Measurements from ENCODE around the gene PNLIPRP2.

PNLIPRP2 gene

DNA sequence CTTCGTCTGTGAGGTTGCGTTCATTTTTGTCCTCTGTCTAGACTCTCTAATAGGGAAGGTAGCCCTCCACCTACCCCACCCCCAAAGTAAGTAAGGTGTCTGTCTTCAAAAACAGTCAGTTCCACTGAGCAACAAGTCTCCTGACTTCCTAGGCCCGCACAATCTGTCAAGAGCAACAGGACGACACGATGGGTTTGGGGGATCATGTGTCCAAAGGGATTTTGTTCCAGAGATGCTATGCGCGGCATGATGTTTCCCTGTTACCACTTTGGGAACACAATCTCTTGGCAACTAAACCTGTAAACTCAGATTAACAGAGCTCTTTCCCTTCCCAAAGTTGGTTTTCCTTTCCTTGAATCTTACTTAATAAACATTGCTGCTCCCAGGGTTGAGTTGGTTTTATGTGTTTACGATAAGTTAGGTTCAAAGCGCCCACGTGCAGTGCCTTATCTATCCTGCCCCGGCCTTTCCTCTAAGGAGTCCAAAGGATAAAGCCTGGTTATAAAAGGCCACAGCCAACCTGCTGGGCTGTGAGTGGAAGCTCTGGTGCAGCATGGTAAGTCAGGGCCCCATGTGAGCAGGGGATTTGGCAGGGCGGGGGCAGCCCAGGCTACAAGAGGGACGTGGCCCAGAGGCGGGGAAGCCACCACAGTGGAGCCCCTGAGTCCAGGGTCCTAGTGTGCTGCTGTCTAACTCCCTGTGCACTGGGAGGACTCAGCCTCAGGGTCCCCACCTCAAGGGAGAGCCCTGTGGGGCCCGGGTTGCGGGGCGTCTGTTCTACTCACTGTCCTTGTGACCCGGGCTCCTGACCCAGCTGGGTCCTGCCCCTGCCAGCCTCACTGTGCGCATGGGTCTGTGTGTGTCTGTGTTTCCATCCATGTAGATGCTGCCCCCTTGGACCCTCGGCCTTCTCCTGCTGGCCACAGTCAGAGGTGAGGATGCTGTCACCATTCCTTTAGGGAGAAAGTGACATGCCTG, at the start of gene PNLIPRP2:
Gene PNLIPRP2, plus strand, starts transcription at position 531 of the 978 bp plus-strand sequence.
- DNase-seq: no peak

DNA sequence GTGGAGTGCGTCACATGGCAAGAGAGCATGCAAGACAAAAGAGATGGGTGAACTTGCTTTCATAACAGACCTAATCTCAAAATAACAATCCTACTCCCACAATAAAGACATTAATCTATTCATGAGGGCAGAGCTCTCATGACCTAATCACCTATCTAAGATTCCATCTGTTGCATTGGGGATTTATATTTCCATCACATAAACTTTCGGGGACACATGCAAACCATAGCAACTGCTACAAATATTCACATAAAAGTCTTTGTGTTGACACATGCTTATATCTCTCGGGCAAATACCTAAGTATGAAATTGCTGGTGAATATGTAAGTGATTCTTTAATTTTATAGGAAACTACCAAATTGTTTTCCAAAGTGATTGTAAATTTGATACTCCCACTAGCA, 46.0 kb upstream of the PNLIPRP2 start:
- DNase-seq: no peak

DNA sequence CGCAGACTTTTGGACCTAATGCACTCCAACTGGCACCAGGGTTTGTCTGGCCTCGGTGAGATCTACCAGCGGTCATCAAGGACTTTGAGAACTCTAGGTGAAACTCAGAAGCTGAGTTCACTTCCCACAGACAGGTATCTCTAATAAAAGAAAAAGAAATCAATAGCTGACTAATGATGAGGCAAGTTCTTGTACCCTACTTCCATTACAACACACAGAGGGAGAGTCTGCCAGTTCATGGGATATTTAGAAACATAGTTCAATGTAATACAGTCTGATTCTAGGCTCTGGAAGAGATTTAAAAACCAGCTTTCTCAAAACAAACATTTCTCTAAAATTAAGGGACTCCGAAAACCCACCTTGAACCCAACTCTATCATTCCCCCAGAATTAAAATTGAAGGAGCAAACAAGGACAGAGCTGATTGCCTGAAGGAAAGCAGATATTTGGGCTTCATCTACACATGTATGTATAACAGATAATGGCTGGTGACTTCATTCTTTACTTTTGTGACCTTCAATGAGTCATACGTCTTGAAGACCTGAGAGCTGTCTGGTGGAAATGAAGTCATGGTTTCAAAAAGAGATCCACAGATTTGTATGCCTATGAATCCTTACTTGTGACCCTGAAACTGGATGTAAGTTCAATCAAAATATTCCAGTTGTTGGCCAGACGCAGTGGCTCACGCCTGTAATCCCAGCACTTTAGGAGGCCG, 32.7 kb upstream of the PNLIPRP2 start:
- no peak for DNase-seq

DNA sequence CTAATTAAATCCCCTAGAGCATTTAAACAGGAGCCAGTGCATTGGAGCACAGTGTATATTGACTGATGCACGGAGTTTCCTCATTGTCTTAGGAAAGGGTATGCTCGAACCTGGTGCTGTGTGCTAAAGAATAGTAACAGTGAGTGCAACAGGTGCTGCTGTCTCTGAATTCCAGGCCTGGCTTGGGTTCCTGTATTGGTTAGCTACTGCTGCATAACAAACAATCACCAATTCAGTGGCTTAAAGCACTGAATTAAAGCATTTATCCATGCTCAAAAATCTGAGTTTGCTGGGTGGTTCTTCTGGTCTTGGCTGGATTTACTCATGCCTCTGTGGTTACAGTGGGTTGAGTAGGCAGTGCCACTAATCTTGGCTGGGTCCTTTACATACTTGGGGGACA, 31.8 kb upstream of the PNLIPRP2 start:
- DNase-seq: no peak

DNA sequence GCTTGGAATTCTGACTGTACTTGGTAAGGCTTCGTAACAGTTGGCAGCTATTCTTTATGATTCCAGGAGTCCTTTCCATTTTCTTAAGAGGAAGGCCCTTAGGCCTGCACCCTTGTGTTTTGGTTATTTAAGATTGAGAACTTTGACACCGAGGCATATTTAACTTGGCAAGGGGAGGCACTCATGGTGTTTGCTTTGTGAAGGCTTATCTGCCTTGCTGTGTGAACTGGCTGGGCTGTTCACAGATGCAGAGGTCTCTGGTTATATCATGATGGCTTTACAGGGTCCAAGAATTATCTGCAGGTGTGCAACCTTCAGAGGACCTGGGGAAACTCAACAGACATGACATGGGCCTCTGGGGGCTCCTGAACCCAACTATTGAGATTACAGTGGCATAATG, 30.8 kb upstream of the PNLIPRP2 start:
- DNase-seq: no peak

DNA sequence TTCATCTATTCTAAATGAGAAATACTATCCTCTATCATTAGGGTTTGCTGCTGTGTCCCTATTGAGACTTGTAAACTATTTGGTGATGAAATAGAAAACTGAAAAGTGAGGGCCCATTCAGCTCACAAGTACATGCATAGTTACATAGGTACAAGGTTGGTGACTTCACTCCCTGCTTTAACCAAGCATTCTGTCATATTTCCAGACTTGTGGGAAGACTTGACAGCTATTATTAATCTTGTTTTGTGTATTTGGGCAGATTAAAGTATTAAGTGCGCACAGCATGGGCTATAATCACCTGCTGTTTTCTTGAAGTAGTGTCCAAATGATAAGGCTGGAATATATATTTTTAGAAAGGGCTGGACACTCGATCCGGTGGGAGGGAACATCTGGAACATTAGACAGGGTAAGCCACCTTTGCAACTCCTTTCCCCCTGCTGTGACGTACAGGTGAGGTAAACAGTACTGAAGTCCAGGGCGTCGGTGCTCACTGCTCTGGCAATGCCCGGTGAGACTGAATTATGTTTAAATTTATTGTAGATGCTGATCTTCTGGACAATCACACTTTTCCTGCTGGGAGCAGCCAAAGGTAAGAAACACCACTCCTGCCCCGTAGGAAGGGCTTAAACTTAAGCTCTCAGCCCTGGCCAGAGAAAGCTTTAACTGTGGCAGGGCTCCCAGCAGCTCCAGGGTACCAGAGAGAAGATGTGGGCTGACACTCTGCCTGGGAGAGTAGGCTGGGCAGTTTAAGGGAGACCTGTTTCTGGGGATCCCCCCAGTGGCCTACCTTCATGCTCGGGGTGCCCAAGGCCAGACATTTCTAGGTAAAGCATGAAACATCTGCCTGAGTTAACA, 29.9 kb upstream of the PNLIPRP2 start, which contains the start of gene PNLIPRP1:
Gene PNLIPRP1, plus strand, starts transcription at position 370 of the 855 bp plus-strand sequence. Its CDS starts 171 bp downstream, at position 541.
- DNase-seq: no peak

DNA sequence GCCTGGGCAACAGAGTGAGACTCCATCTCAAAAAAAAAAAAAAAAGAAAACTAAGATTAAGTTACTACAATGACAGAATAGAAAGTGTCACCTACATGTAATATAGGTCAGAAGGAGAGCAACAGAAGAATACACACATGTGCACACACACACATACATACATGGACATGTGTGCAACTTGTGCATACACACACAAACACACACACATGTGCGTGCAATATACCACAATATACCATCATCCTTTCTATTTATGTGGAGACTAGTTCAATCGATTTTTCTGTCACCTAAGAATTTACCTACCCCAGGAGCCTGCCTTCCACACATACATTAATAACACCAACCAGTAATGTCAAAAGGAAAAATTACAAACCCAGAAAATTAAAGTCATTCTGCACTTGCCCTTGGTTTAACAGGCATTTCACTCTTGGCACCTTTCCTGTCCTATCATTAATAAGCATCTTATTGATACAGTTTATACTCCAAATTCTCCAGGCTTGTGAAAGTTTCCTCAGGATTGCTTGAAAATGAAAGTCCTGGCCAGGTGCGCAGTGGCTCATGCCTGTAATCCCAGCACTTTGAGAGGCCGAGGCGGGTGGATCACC, 27.5 kb upstream of the PNLIPRP2 start:
- no peak for DNase-seq

DNA sequence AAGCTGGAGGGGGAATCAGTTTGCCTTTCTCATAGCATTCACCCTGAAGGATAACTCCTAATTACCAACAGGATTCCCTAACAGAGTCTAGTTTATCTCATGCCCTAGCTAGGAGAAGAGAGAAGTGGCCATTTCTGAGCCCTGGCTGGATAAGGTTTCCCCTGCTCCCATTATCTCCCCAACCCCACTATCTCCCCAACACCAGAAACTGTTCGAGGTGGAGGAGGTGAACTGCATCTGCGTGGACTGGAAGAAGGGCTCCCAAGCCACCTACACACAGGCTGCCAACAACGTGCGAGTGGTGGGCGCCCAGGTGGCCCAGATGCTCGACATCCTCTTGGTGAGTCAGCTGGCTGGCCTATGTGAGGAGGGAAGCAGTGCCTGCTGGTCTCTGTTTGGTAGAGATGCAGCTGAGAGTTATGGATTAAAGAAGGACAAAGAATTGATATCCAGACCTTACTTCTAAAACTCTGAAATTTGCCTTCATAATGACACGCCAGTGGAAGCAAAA, 26.2 kb upstream of the PNLIPRP2 start:
- DNase-seq: no peak

DNA sequence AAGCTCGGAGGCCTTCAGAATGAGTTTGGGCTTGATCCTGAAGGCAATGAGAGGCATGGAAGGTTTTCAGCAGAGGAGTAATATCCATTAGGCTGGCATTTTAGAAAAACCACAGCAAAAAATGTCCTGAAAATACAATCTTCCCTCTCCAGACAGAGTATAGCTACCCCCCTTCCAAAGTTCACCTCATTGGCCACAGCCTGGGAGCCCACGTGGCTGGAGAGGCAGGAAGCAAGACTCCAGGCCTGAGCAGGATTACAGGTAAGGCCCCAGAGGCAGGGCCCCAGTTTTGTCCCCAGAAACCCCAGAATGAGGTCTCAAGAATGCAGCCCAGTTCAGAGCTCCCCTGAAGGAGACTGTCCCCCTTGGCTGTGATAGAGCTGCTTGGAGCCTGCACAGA, 24.7 kb upstream of the PNLIPRP2 start:
- DNase-seq: no peak

DNA sequence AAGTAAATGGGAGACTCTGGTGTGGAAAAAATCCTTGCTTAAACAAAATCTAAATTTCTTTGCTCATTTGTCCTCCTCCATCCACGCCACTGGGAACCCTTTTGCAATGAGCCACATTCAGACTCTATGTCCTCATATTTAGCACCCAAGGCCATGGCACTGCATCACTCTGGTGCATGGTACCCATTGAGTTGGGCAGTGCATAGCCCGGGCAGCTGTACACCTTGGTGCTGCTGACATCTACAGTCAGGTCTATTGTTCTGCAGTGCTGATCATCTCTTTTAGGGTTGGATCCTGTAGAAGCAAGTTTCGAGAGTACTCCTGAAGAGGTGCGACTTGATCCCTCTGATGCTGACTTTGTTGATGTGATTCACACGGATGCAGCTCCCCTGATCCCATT, 23.2 kb upstream of the PNLIPRP2 start:
- DNase-seq: no peak

DNA sequence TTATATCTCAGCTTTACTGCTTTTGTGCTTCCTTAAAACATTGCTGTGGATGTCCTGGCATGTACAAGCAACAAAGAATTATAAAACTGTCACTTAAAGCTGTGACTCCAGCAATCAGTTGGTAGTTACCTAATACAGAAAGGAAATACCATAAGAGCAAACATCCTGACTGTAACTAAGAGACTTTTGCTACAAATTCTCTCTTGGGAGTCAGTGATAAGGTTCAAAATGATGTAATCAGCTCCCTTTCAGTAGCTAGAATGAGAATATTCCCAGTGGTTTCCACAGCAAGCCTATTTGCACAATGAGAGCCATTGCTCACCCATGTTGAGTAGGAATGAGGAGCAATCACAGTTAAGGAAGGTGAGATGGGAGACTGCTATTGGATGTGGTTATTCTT, 22.4 kb upstream of the PNLIPRP2 start:
- no peak for DNase-seq

DNA sequence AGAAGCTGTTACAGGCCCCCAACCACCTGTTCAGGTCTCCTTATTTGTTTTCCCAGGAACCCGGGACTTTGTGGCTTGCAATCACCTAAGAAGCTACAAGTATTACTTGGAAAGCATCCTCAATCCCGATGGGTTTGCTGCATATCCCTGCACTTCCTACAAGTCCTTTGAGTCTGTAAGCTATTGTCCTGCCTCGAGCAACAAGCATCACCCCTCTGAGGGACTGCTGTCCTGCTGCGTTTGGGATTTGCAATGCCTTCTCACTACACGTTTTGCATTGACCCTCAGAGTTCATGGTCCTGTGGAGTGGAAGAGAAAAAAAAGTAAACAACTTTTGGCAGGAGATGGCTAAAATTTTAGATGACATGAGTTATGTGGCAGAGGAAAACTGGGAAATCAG, 20.8 kb upstream of the PNLIPRP2 start:
- DNase-seq: no peak

DNA sequence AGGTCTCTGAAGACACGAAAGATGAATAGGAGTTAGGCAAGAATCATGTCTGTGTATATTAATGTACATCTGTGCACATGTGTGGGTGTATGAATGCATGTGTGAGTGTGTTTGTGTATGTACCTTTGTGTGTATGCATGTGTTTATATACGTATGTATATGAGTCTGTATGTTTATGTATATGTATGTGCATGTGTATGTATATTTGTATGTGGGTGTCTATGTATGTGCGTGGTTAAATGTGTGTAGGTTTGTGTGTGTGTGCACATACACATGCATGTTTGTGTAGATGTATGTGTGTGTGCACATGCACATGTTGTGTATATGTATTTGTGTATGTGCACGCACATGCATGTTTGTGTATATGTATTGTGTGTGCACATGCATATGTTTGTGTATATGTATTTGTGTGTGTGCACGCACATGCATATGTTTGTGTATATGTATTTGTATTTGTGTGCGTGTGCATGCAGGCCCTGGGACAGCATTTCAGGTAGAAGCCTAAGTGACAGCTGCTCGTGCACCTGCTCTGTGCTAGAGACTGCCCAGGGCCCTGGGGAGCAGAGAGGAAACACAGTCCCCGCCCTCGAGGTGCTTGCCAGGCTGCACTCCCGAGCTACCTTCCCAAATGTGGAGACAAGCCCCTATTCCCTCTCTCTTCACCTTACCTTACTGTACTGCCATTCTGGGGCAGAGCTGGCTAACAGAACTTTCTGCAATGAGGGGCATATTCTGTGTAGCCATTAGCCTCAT, 17.9 kb upstream of the PNLIPRP2 start:
- no peak for DNase-seq

DNA sequence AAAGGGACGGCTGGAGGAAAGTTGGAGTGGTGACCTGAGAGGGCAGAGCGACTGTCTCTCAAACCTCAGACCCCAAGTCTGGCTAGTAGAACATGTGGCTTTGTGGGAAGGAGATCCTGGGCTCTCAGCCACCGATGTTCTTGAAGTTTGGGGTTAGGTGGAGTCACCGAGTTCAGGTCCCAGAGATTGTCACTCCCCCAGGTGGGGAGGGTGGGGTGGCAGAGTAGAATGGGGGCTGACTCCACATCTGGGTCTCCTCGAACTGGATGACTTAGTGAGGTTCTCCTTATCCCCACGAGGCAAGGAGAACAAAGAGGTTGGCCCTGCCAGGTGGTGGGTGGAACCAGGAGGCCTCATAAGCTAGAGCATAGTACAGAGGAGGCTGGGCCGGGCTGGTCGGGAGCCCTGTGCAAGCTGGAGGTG, 14.7 kb upstream of the PNLIPRP2 start:
- DNase-seq: no peak

DNA sequence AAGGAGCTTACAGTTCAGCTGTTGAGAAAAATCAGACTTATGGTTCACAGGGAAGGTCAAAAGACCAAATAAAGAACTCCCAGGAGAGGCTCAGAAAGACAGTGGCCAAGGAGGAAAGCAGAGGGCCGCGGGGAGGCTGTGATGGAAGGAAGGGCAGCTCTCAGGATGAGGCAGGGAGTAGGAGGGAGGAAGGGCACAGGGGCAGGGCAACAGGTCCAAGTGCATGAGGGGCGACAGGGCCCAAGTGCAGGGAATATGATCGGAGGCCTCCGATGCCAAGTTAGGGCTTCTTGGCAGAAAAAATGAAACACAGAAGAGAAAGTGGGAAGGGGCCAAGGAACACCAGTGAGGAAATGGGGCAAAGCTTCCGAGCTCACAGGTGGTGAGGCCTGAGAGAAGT, 13.4 kb upstream of the PNLIPRP2 start:
- no peak for DNase-seq

DNA sequence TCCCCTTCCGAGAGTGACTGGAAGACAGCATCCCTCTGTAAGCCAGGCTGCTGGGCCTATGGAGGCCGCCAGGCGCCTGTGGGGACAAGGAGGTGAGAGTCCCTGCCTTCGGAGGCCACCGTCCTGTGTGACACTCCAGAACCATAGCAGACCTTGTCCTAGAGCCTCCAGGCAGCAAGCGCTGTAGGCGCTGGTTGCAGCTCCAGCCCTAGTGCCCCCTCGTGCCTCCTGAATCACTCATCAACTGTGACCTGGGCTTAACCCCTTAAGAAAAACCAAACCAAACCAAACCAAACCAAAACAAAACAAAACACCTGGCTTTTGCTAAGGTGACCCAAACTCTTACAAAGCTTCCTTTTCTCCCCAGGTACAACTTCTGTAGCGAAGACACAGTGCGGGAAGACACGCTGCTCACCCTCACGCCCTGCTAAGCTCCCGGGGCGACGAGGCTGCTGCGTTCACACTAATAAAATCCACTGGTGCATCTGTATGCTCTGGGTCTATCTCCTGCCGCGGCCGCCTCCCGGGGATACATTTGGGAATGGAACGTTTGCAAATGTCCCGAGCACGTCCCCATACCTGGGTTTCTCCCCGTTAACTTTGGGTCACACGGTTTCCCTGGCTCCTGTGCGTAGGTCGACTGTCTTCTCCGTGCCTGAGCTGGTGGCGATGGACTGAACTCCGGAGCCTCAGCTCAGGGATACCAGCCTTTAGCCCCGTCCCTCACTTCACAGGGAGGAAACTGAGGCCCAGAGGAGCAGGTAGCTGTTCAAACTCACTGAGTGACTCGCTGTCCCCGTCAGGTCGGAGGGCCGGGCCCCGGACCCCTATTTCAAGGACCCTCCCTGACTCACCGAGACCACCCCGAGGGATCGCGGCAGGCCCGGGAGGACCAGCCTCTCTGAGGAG, 11.8 kb upstream of the PNLIPRP2 start:
- DNase-seq: no peak

DNA sequence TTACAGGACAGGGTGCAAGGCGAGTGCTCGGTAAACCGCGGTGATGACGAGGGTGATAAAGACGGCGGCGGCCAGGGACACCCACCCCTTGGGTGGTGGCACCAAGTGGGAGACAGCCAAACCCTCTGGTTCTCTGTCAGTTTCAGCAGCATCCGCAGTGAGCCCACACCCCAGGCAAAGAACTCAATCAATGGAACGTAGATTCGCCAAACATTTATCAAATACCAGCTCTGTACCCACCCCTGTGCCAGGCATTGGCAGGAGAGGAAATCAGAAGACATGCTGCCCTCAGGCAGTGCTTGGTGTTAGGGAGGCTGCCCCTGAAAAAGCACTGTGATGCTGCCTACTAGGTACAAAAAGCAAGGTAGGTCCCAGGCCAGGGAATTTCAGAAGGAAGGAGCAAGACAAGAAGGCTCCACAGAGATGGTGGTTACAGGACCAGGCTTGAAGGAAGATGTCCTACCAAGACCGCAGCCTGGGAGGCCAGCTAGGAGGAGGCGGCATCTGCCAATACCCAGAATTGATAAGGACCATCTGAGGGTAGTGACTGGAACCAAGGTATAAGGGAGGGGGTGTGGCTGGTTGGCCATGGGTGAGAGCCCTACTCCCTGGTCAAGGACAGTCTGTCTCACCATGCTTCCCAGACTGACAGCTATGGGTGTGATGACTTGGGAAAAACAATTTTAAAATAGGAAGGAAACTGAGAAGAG, 10.2 kb upstream of the PNLIPRP2 start:
- no peak for DNase-seq

DNA sequence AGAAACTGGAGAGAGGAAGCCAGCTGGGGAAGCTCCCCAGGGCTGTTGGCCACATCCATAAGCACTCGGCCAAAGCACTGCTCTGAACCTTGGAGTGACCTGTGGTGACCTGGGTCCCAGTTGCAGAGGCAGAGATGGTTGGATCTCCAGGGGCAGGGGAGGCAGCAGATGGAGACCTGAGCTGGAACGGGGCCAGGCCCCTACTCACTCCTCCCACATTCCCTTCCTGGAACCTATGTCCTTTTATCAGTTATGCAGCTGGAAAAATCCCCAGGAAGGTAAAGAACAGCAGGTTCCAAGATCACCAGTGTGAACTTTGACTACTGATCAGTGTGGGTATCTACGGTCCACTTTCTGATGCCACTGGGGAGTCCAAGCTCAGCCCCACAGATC, 9.6 kb upstream of the PNLIPRP2 start:
- no peak for DNase-seq

DNA sequence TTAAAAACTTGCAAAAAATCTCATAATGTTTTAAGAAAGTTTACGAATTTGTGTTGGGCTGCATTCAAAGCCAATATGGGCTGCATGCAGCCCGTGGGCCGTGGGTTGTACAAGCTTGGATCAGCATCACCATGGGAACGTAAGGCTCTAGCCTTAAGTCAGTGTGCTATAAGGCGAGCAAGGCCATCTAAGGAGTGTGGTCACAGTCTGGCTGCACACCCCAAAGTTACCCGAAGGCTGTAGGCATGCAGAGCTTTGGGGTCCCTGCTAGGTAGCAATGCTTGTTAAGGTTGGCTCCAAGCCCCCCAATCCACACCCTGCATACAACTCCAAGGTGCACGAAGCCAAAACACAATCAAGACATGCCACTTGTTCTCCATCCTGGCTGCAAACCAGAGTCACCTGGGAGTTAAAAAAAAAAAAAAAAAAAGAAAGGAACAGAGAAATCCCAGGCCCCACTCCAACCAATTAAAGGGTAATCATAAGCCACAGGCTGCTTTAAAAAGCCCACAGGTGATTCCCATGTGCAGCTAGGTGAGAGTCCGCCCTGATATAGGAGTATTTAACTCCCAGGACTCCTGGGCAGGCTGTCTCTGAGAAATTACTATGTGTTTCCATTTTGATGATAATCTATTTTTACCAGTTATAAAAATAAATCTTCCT, 8.5 kb upstream of the PNLIPRP2 start:
- no peak for DNase-seq
